CD4-positive, alpha-beta memory T cell (primary cell): ENCODE results near the gene OTUD7B. TPM values are rescaled to one million over a fixed set of nuclear protein-coding genes. Genes with fewer than 3 reads are reported as not detected.
A peak's percentile ranks its signal among the peaks of the same experiment; 100 is the strongest.

Source experiments
- CTCF ChIA-PET: fragments of 350-600 bp; sonication (Branson Sonifier 250); formaldehyde crosslinking; loops from one replicate; lab custom pipeline; 2021; ENCODE audit warnings: inconsistent platforms; ENCODE audit not compliant: partially characterized antibody; lab: Charles Lee
- POLR2A ChIA-PET: fragments of 350-600 bp; sonication (Branson Sonifier 250); formaldehyde crosslinking; loops from one replicate; lab custom pipeline; 2021; ENCODE audit not compliant: partially characterized antibody; lab: Charles Lee
- DNase-seq, 5 donors: peaks; one replicate each; pipeline versions ENCODE4 v3.0.0 to v3.0.0-alpha.2; 2020 to 2022; ENCODE audit warnings: mixed read lengths in 1 of 5
- H3K27ac ChIP-seq: one replicate; pipeline ENCODE4 v1.7.0; 2013; ENCODE audit warnings: low read depth, low read length
- H3K27me3 ChIP-seq: 2 replicates; pipeline ENCODE4 v1.7.0; 2013; ENCODE audit warnings: mild to moderate bottlenecking, low read length, moderate library complexity; ENCODE audit not compliant: insufficient read depth
- H3K36me3 ChIP-seq: 2 replicates; pipeline ENCODE4 v1.7.0; 2013; ENCODE audit warnings: mild to moderate bottlenecking, low read length, moderate library complexity; ENCODE audit not compliant: insufficient read depth
- H3K4me1 ChIP-seq: 2 replicates; pipeline ENCODE4 v1.7.0; 2013; ENCODE audit warnings: mild to moderate bottlenecking, low read length, moderate library complexity; ENCODE audit not compliant: insufficient read depth
- H3K4me3 ChIP-seq, 2 donors: one replicate each; pipeline ENCODE4 v1.7.0; 2013; ENCODE audit warnings: low read length in 2 of 2, mild to moderate bottlenecking in 1 of 2
- H3K9me3 ChIP-seq, 2 donors: one replicate each; pipeline ENCODE4 v1.7.0; 2013; ENCODE audit warnings: low read length in 2 of 2, control low read depth in 1 of 2; ENCODE audit not compliant: control insufficient read depth in 1 of 2
- H3K27ac Mint-ChIP-seq, 7 donors: one replicate each; pipeline ENCODE4 v1.8.0; 2020 to 2021; ENCODE audit warnings: mixed read lengths in 7 of 7, mild to moderate bottlenecking in 6 of 7, inconsistent platforms in 3 of 7, moderate library complexity in 3 of 7
- H3K27me3 Mint-ChIP-seq, 2 donors: one replicate each; pipeline ENCODE4 v1.8.0; 2020 to 2021; ENCODE audit warnings: mixed read lengths in 2 of 2
- H3K36me3 Mint-ChIP-seq, 2 donors: one replicate each; pipeline ENCODE4 v1.8.0; 2020 to 2021; ENCODE audit warnings: mixed read lengths in 2 of 2, inconsistent platforms in 1 of 2, mild to moderate bottlenecking in 1 of 2
- H3K4me1 Mint-ChIP-seq, 4 donors: one replicate each; pipeline ENCODE4 v1.8.0; 2020 to 2021; ENCODE audit warnings: mixed read lengths in 4 of 4, mild to moderate bottlenecking in 1 of 4
- H3K4me3 Mint-ChIP-seq, 8 donors: one replicate each; pipeline ENCODE4 v1.8.0; 2020 to 2021; ENCODE audit warnings: mixed read lengths in 8 of 8, mild to moderate bottlenecking in 7 of 8, moderate library complexity in 6 of 8, inconsistent platforms in 3 of 8
- H3K9me3 Mint-ChIP-seq, 8 donors: one replicate each; pipeline ENCODE4 v1.8.0; 2020 to 2021; ENCODE audit warnings: mixed read lengths in 8 of 8, mild to moderate bottlenecking in 5 of 8, inconsistent platforms in 3 of 8, moderate library complexity in 1 of 8
- intact Hi-C: fragments of 100-400 bp; cut with micrococcal nuclease; formaldehyde crosslinking; loops from one replicate; pipeline ENCODE4 v1.15.1; 2023
- polyA plus RNA-seq, 2 donors: library from polyadenylated mRNA; unstranded; fragments of 300-500 nt; fragmentation: Illumina TruSeq; gene quantifications; one replicate each; pipeline ENCODE4 v1.2.3, GENCODE V29; 2021
- total RNA-seq, 2 experiments: library from RNA; stranded (reverse); gene quantifications; one replicate each; pipeline ENCODE4 v1.2.3, GENCODE V29; 2021

The OTUD7B gene
- total and polyA plus RNA-seq, 4 experiments from 2014 or later: 0.27 to 17.6 (median 9.0) TPM

GRCh38 chr1:149903836-149904491 is 106.6 kb downstream of the OTUD7B start:
- no peaks in the 10 kb centered on the region for H3K27me3 Mint-ChIP-seq
- DNase-seq: no peak
- Histone ChIP-seq H3K36me3 (no peaks in the 10 kb centered on the region), H3K9me3 (no peaks in the 10 kb centered on the region), H3K4me3 (no peak overlapping the region), H3K4me1 (peaks cover 15% of the 10 kb centered on the region), H3K27ac (no peak overlapping the region), H3K27me3 (no peaks in the 10 kb centered on the region)
- H3K4me1 Mint-ChIP-seq: peaks cover 10 to 23% (median 17%) of the 10 kb centered on the region in 4 donors
- no peak overlapping the region for H3K27ac Mint-ChIP-seq
- H3K4me3 Mint-ChIP-seq: no peak overlapping the region
- no peaks in the 10 kb centered on the region for H3K9me3 Mint-ChIP-seq
- H3K36me3 Mint-ChIP-seq: peaks cover 5 to 6% of the 10 kb centered on the region in 2 donors
- intact Hi-C loops: no loop called here
- POLR2A ChIA-PET: interaction anchor here (1.3 to 3.3 kb wide), 2 partner anchors 16 to 24 kb away, joined by 3 to 20 read pairs; a partner anchor contains a TSS
- CTCF ChIA-PET: interaction anchor here (0.9 kb wide), 1 partner anchor 58 kb away, joined by 3 read pairs; no protein-coding TSS in a partner anchor

- ChIA-PET CTCF (interaction anchor here (0.7 to 2.5 kb wide), 3 partner anchors 12 to 287 kb away, joined by 3 to 15 read pairs (median 3); a partner anchor contains a TSS), POLR2A (interaction anchor here (0.7 to 5.5 kb wide), 7 partner anchors 8 to 56 kb away, joined by 3 to 158 read pairs (median 5); partner anchors contain the start of gene SF3B4)
- Histone ChIP-seq H3K36me3 (no peaks in the 10 kb centered on the region), H3K27ac (peak within 1 kb of the TSS; percentile 77), H3K4me1 (peaks cover 16% of the 10 kb centered on the region), H3K4me3 (peak within 1 kb of the TSS; percentile 79 to 96), H3K27me3 (no peaks in the 10 kb centered on the region), H3K9me3 (no peaks in the 10 kb centered on the region)
- H3K4me1 Mint-ChIP-seq: peaks cover 10 to 25% (median 19%) of the 10 kb centered on the region in 4 donors
- peak within 1 kb of the TSS; percentile 89 to 98 (median 94) for H3K27ac Mint-ChIP-seq
- no peaks in the 10 kb centered on the region for H3K9me3 Mint-ChIP-seq
- H3K27me3 Mint-ChIP-seq: no peaks in the 10 kb centered on the region
- peaks cover 0 to 6% of the 10 kb centered on the region in 2 donors for H3K36me3 Mint-ChIP-seq
- intact Hi-C loops: loop anchor here (1.0 kb wide), 2 partner anchors 13 to 28 kb away; partner anchors contain the start of gene SF3B4
- peak; percentile 73 to 86 (median 78) for DNase-seq
- H3K4me3 Mint-ChIP-seq: peak within 1 kb of the TSS; percentile 89 to 97 (median 93)
Observed at GRCh38 chr1:149899460-149900284, 110.9 kb downstream of the OTUD7B start, which contains the start of gene BOLA1. Gene BOLA1, plus strand, starts transcription at chr1:149899568. Its CDS starts 492 bp downstream, at chr1:149900060.

DNA sequence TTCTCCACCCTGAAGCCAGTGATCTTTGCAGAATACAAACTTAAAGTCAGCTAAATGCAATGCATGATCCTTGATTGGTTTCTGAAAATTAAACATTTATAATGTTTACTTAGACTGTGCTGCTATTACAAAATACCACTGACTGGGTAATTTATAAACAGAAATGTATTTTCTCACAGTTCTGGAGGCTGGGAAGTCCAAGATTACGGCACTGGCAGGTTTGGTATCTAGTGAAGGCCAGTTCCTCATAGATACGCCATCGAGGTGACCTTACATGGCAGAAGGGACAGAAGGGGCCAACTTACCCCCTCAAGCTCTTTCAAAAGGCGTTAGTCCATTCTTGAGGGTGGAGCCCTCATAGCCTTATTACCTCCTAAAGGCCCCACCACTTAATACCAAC is 114.0 kb downstream of the OTUD7B start:
- peaks cover 10 to 23% (median 18%) of the 10 kb centered on the region in 4 donors for H3K4me1 Mint-ChIP-seq
- H3K4me3 Mint-ChIP-seq: peak overlapping the region in 1 of 8 donors; percentile 27
- Histone ChIP-seq H3K4me1 (peaks cover 16% of the 10 kb centered on the region), H3K36me3 (no peaks in the 10 kb centered on the region), H3K4me3 (no peak overlapping the region), H3K9me3 (no peaks in the 10 kb centered on the region), H3K27me3 (no peaks in the 10 kb centered on the region), H3K27ac (no peak overlapping the region)
- intact Hi-C loops: no loop called here
- POLR2A ChIA-PET: interaction anchor here (2.4 kb wide), 1 partner anchor 10 kb away, joined by 18 read pairs; a partner anchor contains a TSS
- CTCF ChIA-PET: interaction anchor here (1.0 kb wide), 1 partner anchor 8 kb away, joined by 3 read pairs; no protein-coding TSS in a partner anchor
- no peaks in the 10 kb centered on the region for H3K9me3 Mint-ChIP-seq
- H3K27me3 Mint-ChIP-seq: no peaks in the 10 kb centered on the region
- H3K36me3 Mint-ChIP-seq: peaks cover 0 to 5% of the 10 kb centered on the region in 2 donors
- no peak overlapping the region for H3K27ac Mint-ChIP-seq
- no peak for DNase-seq

- POLR2A ChIA-PET: interaction anchor here (0.7 to 7.2 kb wide), 19 partner anchors 11 to 475 kb away, joined by 3 to 526 read pairs (median 32); partner anchors contain the start of genes ANP32E, BOLA1, OTUD7B and PLEKHO1
- H3K4me3 Mint-ChIP-seq: no peak overlapping the region
- H3K27ac Mint-ChIP-seq: no peak overlapping the region
- H3K4me1 Mint-ChIP-seq: peaks cover 0 to 4% (median 0%) of the 10 kb centered on the region in 4 donors
- H3K36me3 Mint-ChIP-seq: no peaks in the 10 kb centered on the region
- Histone ChIP-seq H3K9me3 (no peaks in the 10 kb centered on the region), H3K4me1 (peaks cover 18% of the 10 kb centered on the region), H3K27me3 (no peaks in the 10 kb centered on the region), H3K27ac (peak overlapping the region; percentile 88), H3K4me3 (peak overlapping the region; percentile 45 to 82), H3K36me3 (no peaks in the 10 kb centered on the region)
- no peak for DNase-seq
- no peaks in the 10 kb centered on the region for H3K9me3 Mint-ChIP-seq
- H3K27me3 Mint-ChIP-seq: no peaks in the 10 kb centered on the region
- intact Hi-C loops: no loop called here
- CTCF ChIA-PET: interaction anchor here (0.7 to 2.9 kb wide), 7 partner anchors 8 to 298 kb away, joined by 3 to 19 read pairs (median 13); partner anchors contain the start of gene BOLA1
Observed at GRCh38 chr1:149888999-149889289, 121.6 kb downstream of the OTUD7B start.

- no peaks in the 10 kb centered on the region for H3K36me3 ChIP-seq
- no peaks in the 10 kb centered on the region for H3K27me3 ChIP-seq
- no peak overlapping the region for H3K4me3 Mint-ChIP-seq
- peak overlapping the region; percentile 88 for H3K27ac ChIP-seq
- no peaks in the 10 kb centered on the region for H3K9me3 Mint-ChIP-seq
- no peak overlapping the region for H3K27ac Mint-ChIP-seq
- no peaks in the 10 kb centered on the region for H3K36me3 Mint-ChIP-seq
- peaks cover 23% of the 10 kb centered on the region for H3K4me1 ChIP-seq
- ChIA-PET CTCF (interaction anchor here (0.7 to 2.9 kb wide), 11 partner anchors 8 to 299 kb away, joined by 3 to 19 read pairs (median 5); partner anchors contain the start of genes BOLA1 and SF3B4), POLR2A (interaction anchor here (0.6 to 7.2 kb wide), 39 partner anchors 8 to 1366 kb away, joined by 3 to 526 read pairs (median 15); partner anchors contain the start of genes ANP32E, BOLA1, ENSA and GOLPH3L)
- no peaks in the 10 kb centered on the region for H3K27me3 Mint-ChIP-seq
- intact Hi-C loops: no loop called here
- H3K4me1 Mint-ChIP-seq: peaks cover 0 to 9% (median 1%) of the 10 kb centered on the region in 4 donors
- no peaks in the 10 kb centered on the region for H3K9me3 ChIP-seq
- H3K4me3 ChIP-seq: peak overlapping the region; percentile 45 to 82
- peak in 1 of 5 donors; percentile 84 for DNase-seq
Observed at GRCh38 chr1:149888247-149888998, 122.1 kb downstream of the OTUD7B start.
